Cerebellar nuclear complex (tissue), 1 donor: Measurements from ENCODE around the gene LBX2.
"Not testable (repeated sequence)": the region's sequence is repeated elsewhere in the genome, so short reads cannot be mapped to it uniquely, and the experiment has no call there.

Experiments used
- DNase-seq, 2 experiments: peaks; one replicate each; lab custom pipeline; 2025; lab: John Stamatoyannopoulos, UW

Gene LBX2

DNA sequence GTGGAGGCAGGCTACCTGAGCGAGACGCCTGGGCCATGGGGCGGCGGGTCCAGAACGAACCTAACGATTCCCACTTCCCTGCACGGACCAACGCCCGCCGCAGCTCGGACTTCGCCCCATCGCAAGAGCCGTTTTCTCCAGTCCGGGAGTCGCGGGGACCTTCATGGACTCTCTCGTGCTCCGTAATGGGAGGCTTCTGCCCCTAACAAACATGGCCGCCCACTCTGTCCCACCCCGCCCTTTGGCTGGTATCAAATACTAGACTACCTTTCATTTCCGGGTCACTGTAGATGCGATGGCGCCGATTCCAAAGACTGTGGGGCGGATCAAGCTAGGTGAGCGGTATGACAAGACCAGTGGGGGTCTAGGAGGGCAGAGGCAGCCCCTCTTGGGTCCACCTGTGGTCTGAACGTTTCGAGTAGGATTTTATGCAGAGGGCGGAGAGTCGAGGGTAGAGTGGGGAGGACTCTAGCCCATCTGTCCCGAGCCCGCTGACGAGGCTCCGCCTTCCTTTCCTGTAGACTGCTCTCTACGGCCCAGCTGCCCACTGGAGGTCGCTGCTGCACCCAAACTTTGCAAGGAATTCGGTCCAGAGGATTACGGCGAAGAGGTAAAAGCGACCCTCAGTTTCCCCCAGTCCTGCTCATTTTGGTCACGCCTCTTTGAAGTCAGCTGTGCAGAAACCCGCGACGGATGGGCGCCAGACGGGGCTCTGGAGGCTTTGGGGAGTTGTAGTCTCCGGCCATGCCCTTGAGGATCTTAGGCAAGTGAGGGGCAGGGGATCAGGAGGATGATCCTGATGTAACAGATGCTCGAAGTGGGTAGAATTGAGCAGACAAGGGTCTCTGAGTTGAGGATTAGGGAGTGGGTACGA lies 16.4 kb downstream of the LBX2 start, which contains the start of the genes CCDC142 and TTC31:
CCDC142 (minus strand) TSS at position 198 of the 874 bp plus-strand sequence; CDS start at position 37, 161 bp downstream.
TTC31 (plus strand) TSS at position 281 of the 874 bp plus-strand sequence; CDS start at position 296, 15 bp downstream.
- DNase-seq, result peak; percentile 51 to 96

DNA sequence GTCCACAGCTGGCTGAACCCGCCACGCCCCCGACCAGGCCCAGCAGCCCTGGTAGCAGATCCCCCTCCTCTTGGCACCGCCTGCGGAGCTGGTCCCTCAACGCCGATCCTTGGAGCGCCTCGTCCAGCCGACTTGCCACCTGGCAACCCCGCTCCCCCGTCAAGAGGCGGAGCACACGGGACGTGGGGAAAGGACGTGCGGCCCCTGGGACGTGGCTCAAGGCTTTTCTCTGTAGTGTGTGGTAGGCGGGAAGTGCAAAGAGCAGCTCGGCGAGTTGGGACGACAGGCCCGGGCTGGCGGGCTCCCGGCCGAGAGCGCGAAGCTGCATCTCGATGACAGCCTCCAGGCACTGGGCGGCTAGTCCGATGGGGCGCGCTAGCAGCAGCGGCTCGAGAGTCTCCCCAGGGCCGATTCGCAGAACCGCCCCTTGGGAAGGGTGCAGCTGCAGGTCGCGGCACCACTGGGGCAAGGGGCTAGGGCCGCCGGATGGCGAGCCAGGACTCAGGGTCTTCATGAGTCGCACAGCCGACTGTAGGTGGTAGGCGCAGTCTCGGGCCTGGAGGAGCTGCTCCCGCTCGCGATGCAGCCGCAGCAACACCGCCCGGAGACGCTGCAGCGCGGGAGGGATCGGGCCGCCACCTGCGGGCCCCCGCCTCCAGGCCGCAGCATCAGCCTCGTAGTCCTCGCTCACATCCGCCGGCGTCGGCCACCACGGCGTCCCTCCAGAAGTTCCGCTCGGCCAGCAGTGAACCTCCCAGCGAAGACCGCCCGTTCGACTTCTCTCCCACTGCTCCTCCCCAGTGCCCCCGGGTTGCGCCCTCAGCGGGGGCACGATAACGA lies 17.2 kb downstream of the LBX2 start:
- no peak for DNase-seq

DNA sequence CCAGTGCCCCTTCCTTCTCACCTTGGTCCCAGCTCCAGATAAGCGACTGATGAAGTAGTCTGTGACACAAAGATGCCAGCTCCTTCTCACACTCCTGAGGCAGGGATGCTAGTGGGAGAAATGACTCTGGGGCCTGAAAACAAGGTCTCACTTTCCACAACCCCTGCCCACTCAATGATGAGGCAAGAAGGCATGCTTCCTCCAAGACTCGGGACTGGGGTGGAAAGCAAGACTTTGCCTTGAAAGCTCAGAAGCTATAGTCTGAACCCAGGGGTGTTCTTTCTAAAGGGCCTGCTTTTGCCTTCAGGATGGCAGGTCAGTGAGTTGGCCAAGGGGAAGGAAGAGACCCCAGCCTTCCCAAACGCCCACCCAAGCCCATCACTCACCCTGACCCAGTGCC lies 18.0 kb downstream of the LBX2 start:
- DNase-seq, result no peak

DNA sequence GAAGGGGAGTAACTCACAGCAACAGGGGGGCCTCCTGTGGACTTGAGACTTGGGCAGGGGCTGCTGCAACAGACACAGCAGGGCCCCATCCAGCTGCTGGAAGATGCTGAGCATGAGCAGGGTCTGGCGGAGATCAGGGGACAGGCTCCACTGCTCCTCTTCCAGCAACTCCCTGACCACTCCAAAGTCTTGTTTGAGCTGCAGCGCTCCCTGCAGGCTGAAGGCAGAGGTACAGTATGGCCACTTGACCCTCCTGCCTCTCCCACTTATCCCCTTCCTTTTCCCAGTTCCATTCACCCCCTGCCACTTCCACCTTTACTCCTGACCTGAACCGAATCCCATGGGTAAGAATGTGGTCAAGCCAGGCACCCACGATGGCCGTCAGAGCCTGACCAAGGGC lies 24.5 kb downstream of the LBX2 start:
- DNase-seq, result no peak

DNA sequence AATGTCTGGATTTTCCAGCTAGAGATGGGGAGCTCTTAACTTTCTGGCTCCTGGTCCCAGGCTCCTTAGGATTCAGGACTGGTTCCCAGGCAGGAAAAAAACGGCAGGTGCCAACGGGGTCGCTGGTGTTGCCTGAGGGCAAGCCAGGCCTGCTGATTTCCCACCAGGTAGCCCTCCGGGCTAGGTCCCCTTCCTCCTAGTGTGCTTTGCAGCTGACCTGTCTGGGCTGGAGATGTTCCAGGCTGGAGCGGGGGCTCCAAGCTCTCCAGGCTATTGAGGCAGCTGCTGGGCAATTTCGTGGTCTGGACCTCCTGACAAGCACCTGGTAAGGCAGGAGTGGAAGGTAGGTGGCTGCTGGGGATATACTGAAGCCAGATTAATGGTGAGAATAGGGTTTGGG lies 24.9 kb downstream of the LBX2 start:
- no peak for DNase-seq

DNA sequence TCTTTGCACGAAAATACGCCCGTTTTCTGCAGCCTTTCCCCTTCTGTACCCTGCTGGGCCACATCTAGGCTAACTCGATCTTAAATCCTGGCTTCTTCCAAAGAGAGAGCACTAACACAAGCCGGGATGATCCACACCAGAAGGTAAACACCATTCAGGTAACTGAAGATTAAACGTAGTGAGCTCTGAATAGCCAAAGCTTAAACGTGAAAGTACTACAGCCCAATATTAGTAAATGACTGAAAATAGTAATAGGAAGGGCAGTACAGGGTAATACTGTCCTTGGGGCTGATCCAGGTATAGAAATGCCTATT lies 26.5 kb downstream of the LBX2 start:
- no peak for DNase-seq

DNA sequence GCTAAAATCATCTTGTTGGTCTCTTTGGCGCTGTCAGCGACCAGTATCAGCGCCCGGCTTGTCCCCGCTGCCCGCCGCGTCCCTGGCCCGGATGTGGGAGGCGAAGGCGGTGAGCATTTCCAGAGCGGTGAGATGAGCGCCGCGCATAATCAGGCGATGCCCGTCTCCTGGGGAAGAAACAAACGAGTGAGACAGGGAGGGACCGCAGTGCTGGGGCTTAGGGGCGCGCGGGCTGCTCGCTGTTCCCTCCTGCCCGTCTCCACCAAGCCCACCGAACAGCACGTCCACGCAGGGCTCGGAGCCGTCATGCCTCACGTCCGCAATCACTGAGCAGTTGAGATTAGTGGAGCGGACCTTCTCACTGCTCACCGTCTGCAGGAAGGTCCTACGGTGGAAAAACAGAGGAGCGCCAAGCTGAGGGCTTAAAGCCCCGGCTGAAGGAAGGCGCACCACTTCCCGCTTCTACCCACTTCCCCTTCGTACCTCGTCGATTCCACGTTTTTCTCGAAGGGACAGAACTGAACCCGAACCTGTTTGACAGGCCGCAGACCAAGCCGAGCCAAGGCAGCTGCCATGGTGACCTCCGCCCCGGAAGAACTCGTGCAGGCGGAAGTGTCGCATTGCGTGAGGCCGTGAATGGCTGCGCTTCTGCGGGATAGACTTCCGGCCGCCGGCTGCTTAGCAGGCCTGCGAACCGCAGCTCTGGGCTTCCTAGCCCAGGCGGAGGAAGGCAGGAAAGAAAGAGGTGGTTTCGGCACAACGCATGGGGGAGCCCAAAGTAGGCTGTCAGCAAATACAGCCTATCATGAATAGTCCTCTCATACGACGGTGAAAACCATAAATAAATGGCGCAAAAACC lies 27.1 kb downstream of the LBX2 start, which contains the start of gene MRPL53:
MRPL53 (minus strand) TSS at position 595 of the 859 bp plus-strand sequence; CDS start at position 575, 20 bp downstream.
- DNase-seq, result peak; percentile 6 to 78

GRCh38 chr2:74471332-74472065 lies 27.9 kb downstream of the LBX2 start:
- no peak for DNase-seq

- not testable (repeated sequence) for DNase-seq
These were observed 28.7 kb downstream of the LBX2 start for GRCh38 chr2:74470742-74471141.

GRCh38 chr2:74464406-74464805 lies 35.0 kb downstream of the LBX2 start:
- no peak for DNase-seq

DNA sequence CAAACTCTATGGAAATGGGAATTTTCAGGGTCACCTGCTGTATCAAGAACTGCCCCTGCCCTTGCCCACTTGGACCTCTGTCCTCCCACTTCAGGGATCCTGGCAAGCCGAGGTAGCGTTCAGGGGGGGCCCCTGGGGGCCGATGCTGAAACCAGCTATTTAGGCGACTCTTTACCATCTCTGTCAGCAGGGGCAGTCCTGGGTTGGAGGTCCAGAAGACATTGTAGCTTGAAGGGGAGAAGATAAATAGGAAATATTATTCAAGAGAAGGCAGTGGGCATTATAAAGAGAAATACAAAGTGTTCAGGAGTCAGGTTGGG lies 36.7 kb downstream of the LBX2 start:
- DNase-seq, result no peak

- no peak for DNase-seq
These were observed 37.2 kb downstream of the LBX2 start for GRCh38 chr2:74462054-74462785.

GRCh38 chr2:74461187-74462053 lies 38.0 kb downstream of the LBX2 start:
- DNase-seq, result no peak

DNA sequence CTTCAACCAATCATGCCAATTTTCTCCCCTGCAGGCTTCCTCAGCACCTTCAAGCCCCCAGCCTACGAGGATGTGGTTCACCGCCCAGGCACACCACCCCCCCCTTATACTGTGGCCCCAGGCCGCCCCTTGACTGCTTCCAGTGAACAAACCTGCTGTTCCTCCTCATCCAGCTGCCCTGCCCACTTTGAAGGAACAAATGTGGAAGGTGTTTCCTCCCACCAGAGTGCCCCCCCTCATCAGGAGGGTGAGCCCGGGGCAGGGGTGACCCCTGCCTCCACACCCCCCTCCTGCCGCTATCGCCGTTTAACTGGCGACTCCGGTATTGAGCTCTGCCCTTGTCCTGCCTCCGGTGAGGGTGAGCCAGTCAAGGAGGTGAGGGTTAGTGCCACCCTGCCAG lies 39.2 kb downstream of the LBX2 start:
- not testable (repeated sequence) for DNase-seq

GRCh38 chr2:74459503-74460118 lies 39.8 kb downstream of the LBX2 start:
- not testable (repeated sequence) for DNase-seq

- DNase-seq, result no peak
These were observed 40.5 kb downstream of the LBX2 start for GRCh38 chr2:74458938-74459363.

DNA sequence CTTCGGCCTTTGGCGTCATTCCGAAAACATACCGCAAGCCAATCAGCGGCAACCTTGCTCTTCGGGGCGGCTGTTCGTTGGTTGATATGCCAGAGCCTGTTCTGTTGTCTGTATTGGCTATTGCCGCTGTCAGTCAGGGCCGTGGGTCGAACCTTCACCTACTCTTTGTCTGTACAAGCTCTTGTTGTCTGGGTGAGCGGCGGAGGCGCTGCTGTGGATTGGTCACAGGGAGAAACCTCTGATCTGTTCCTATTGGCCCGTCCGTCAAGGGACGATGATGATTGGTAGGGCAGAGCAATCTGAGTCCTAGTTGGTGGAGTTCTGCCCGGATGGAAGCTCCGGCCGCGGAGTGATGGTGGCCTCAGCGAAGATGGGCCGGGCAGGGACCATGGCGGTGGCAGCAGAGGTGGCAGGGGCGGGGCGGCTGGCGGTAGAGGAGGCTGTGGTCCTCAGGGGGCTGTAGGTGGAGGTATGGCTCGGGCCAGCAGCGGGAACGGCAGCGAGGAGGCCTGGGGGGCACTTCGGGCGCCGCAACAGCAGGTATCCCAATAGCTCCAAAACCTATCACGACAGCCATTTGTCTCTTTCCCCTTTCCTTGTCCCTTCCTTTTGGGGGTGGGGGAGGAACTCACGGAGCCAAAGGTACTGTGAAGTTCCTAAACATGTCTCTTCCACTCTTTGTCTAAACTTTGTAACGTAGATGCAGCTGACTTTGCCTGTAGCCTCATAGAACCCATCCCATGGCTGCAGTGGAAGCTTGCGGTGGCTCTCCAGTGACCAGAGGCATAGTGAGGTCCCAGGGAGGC lies 41.1 kb downstream of the LBX2 start, which contains the start of gene WBP1:
WBP1 (plus strand) TSS at position 307 of the 806 bp plus-strand sequence; CDS start at position 472, 165 bp downstream.
- DNase-seq, result peak; percentile 99

DNA sequence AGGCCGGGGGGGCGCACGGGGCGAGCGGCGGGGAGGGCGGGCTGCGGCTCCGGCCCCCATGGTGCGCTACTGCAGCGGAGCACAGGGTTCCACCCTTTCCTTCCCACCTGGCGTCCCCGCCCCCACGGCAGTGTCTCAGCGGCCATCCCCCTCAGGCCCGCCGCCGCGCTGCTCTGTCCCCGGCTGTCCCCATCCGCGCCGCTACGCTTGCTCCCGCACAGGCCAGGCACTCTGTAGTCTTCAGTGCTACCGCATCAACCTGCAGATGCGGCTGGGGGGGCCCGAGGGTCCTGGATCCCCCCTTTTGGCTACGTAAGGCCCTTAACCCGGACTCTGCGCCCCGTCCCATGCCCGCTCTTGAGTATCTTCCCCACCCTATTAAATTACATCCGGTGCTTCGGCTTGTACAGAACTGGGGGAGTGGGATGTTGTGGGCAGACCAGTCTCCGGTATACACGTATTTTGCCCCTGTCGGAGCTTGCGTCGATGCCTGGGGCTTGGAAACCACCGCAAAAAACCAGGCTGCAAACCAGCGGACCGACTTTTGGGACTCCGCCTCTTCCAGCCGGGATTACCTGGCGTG lies 41.8 kb downstream of the LBX2 start:
- DNase-seq, result no peak
